Mesenchymal stem cell (in vitro differentiated cells and primary cell): ENCODE data around the gene KRTAP4-9.

Source experiments
- DNase-seq: peaks from one replicate; pipeline ENCODE4 v3.0.0-alpha.2; 2013
- H2AFZ ChIP-seq: one replicate; pipeline ENCODE4 v1.6.1; 2013; ENCODE audit warnings: low read depth, mild to moderate bottlenecking, control low read depth, inconsistent platforms, low read length, moderate library complexity
- H2AK5ac ChIP-seq: 2 replicates; pipeline ENCODE4 v1.6.1; 2013; ENCODE audit warnings: low read length, moderate library complexity, mild to moderate bottlenecking, inconsistent platforms; ENCODE audit not compliant: severe bottlenecking
- H2BK120ac ChIP-seq: one replicate; pipeline ENCODE4 v1.6.1; 2013; ENCODE audit warnings: low read depth, mild to moderate bottlenecking, inconsistent platforms, low read length, moderate library complexity
- H2BK12ac ChIP-seq, 2 experiments: one replicate each; pipeline ENCODE4 v1.6.1; 2013; ENCODE audit warnings: inconsistent platforms in 2 of 2, low read length in 2 of 2, mild to moderate bottlenecking in 2 of 2, moderate library complexity in 2 of 2, control low read depth in 1 of 2
- H2BK15ac ChIP-seq: one replicate; pipeline ENCODE4 v1.6.1; 2013; ENCODE audit warnings: mild to moderate bottlenecking, low read depth, inconsistent platforms; ENCODE audit not compliant: poor library complexity, severe bottlenecking
- H2BK5ac ChIP-seq: 2 replicates; pipeline ENCODE4 v1.6.1; 2013; ENCODE audit warnings: low read depth, mild to moderate bottlenecking, low read length, control low read depth, inconsistent platforms; ENCODE audit not compliant: poor library complexity, severe bottlenecking
- H3K14ac ChIP-seq, 2 experiments: one replicate each; pipeline ENCODE4 v1.6.1; 2013; ENCODE audit warnings: inconsistent platforms in 2 of 2, low read length in 2 of 2, control low read depth in 1 of 2, mild to moderate bottlenecking in 1 of 2, moderate library complexity in 1 of 2
- H3K18ac ChIP-seq, 2 experiments: one replicate each; pipeline ENCODE4 v1.6.1; 2013; ENCODE audit warnings: inconsistent platforms in 2 of 2, low read length in 2 of 2, control low read depth in 1 of 2, low read depth in 1 of 2, mild to moderate bottlenecking in 1 of 2
- H3K23ac ChIP-seq, 2 experiments: one replicate each; pipeline ENCODE4 v1.6.1; 2013; ENCODE audit warnings: inconsistent platforms in 2 of 2, low read length in 2 of 2, mild to moderate bottlenecking in 2 of 2, moderate library complexity in 2 of 2, control low read depth in 1 of 2
- H3K27ac ChIP-seq: 2 replicates; pipeline ENCODE4 v1.5.1; 2013; ENCODE audit warnings: mild to moderate bottlenecking, moderate library complexity, low read length, control low read depth, inconsistent platforms; ENCODE audit not compliant: poor library complexity, severe bottlenecking
- H3K27me3 ChIP-seq, 2 experiments: 2 replicates each; pipeline versions ENCODE4 v1.6.1 to v1.7.0; 2013; ENCODE audit warnings: low read length in 2 of 2, mild to moderate bottlenecking in 2 of 2, moderate library complexity in 2 of 2, control low read depth in 1 of 2, inconsistent platforms in 1 of 2; ENCODE audit not compliant: control insufficient read depth in 1 of 2, insufficient read depth in 1 of 2
- H3K36me3 ChIP-seq, 2 experiments: 2 replicates each; pipeline versions ENCODE4 v1.6.1 to v1.7.0; 2013; ENCODE audit warnings: low read length in 2 of 2, control low read depth in 1 of 2, inconsistent platforms in 1 of 2, low read depth in 1 of 2, mild to moderate bottlenecking in 1 of 2; ENCODE audit not compliant: insufficient read depth in 2 of 2, control insufficient read depth in 1 of 2
- H3K4ac ChIP-seq, 2 experiments: one replicate each; pipeline ENCODE4 v1.6.1; 2013; ENCODE audit warnings: inconsistent platforms in 2 of 2, low read length in 2 of 2, mild to moderate bottlenecking in 2 of 2, moderate library complexity in 2 of 2, control low read depth in 1 of 2, low read depth in 1 of 2
- H3K4me1 ChIP-seq: 2 replicates; pipeline ENCODE4 v1.6.1; 2013; ENCODE audit warnings: low read depth, low read length, control low read depth; ENCODE audit not compliant: control insufficient read depth, insufficient read depth
- H3K4me2 ChIP-seq: 2 replicates; pipeline ENCODE4 v1.6.1; 2013; ENCODE audit warnings: low read length, mild to moderate bottlenecking, inconsistent platforms; ENCODE audit not compliant: poor library complexity, severe bottlenecking
- H3K4me3 ChIP-seq, 2 experiments: 2 replicates each; pipeline versions ENCODE4 v1.5.1 to v1.7.0; 2013; ENCODE audit warnings: low read length in 2 of 2, mild to moderate bottlenecking in 2 of 2, control low read depth in 1 of 2, low read depth in 1 of 2; ENCODE audit not compliant: insufficient read depth in 1 of 2
- H3K79me1 ChIP-seq: replicated peaks from 2 replicates; pipeline ENCODE4 v1.6.1; 2013; ENCODE audit warnings: mild to moderate bottlenecking, control low read depth, low read length, inconsistent platforms; ENCODE audit not compliant: poor library complexity, severe bottlenecking
- H3K9ac ChIP-seq: 2 replicates; pipeline ENCODE4 v1.7.0; 2013; ENCODE audit warnings: mild to moderate bottlenecking, low read length, moderate library complexity
- H3K9me3 ChIP-seq: 2 replicates; pipeline ENCODE4 v1.7.0; 2013; ENCODE audit warnings: mild to moderate bottlenecking, low read length; ENCODE audit not compliant: control insufficient read depth
- H4K8ac ChIP-seq: one replicate; pipeline ENCODE4 v1.6.1; 2013; ENCODE audit warnings: inconsistent platforms, mild to moderate bottlenecking, low read length, moderate library complexity
- H4K91ac ChIP-seq: one replicate; pipeline ENCODE4 v1.6.1; 2013; ENCODE audit warnings: mild to moderate bottlenecking, low read length, inconsistent platforms
- WGBS: methylation state at CpG from one replicate; pipeline ENCODE4 v1.1.7; 2013; ENCODE audit warnings: mixed read lengths; 5-methylcytosine and 5-hydroxymethylcytosine counted together

The KRTAP4-9 gene

DNA sequence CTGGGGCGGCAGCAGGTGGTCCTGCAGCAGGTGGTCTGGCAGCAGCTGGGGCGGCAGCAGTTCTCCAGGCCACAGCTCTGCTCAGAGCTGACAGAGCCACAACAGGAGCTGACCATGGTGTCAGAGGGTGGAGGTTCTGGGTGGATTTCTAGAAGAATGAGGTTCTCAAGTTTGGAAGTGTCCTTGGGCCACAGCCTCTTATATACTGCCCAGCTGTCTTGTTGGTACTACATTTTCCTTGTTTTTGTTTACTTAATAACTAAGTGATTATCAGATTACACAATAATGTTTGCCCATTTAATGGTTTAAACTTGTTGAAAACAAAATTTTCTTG, 44.4 kb downstream of the KRTAP4-9 start, which contains the start of gene KRTAP4-5:
Gene KRTAP4-5 (minus strand): TSS at position 174 of the 334 bp plus-strand sequence. CDS start 58 bp downstream, at position 116.
- no peak for DNase-seq
- Histone ChIP-seq H3K9me3 (no peaks in the 10 kb centered on the region), H3K4me2 (no peak within 1 kb of the TSS), H3K14ac (no peak within 1 kb of the TSS), H3K4me1 (no peaks in the 10 kb centered on the region), H2BK15ac (no peak within 1 kb of the TSS), H2BK120ac (no peak within 1 kb of the TSS), H2BK12ac (no peak within 1 kb of the TSS), H3K4me3 (no peak within 1 kb of the TSS), H3K79me1 (no peaks in the 10 kb centered on the region), H3K27ac (no peak within 1 kb of the TSS), H4K8ac (no peak within 1 kb of the TSS), H2AFZ (no peak within 1 kb of the TSS), H2AK5ac (no peak within 1 kb of the TSS), H2BK5ac (no peak within 1 kb of the TSS), H3K23ac (no peak within 1 kb of the TSS), H3K9ac (no peak within 1 kb of the TSS), H3K18ac (no peak within 1 kb of the TSS), H4K91ac (no peak within 1 kb of the TSS), H3K27me3 (no peaks in the 10 kb centered on the region), H3K4ac (no peak within 1 kb of the TSS), H3K36me3 (no peaks in the 10 kb centered on the region)
- 47% methylated on average over 2 of the region's 2 CpGs for WGBS

DNA sequence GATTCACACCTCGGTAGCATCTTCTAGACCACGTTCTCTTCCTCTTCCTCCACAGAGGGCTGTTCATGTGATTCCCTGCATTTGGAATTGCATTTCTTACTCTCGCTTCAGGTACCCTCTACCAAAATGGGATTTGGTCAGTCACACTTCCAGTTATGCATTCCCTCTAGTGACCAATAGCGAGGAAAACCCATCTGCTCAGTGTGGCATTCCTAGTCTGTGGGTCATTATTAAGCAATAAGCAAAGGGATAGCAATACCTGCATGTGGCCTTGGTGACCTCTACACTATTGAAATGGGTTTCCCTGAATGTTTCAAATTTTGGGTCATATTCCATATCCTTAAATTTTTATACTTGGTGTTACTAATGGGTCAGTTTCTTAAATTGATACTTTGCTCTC, 44.8 kb downstream of the KRTAP4-9 start:
- Histone ChIP-seq H4K91ac (no peak overlapping the region), H3K9me3 (no peaks in the 10 kb centered on the region), H2AFZ (no peak overlapping the region), H3K79me1 (no peaks in the 10 kb centered on the region), H2BK5ac (no peak overlapping the region), H3K14ac (no peak overlapping the region), H4K8ac (no peak overlapping the region), H2BK120ac (no peak overlapping the region), H3K4me3 (no peak overlapping the region), H3K4ac (no peak overlapping the region), H3K27ac (no peak overlapping the region), H2BK15ac (no peak overlapping the region), H3K27me3 (no peaks in the 10 kb centered on the region), H3K36me3 (no peaks in the 10 kb centered on the region), H3K4me1 (no peaks in the 10 kb centered on the region), H3K23ac (no peak overlapping the region), H2AK5ac (no peak overlapping the region), H3K4me2 (no peak overlapping the region), H3K18ac (no peak overlapping the region), H2BK12ac (no peak overlapping the region), H3K9ac (no peak overlapping the region)
- no peak for DNase-seq
- WGBS, result 89% methylated on average over 3 of the region's 4 CpGs

DNA sequence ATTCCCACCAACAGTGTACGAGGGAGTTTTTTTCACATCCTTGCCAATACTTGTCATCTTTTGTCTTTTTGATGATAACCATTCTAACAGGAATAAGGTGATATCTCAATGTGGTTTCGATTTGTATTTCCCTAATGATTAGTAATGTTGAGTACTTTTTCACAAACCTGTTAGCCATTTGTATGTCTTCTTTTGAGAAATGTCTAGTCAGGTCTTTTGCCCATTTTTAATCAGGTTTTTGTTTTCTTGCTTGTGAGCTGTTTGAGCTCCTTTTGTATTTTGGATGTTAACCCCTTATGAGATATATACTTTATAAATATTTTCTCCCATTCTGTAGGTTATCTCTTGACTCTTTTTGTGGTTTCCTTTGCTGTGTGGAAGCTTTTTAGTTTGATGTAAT, 46.3 kb downstream of the KRTAP4-9 start:
- DNase-seq, result no peak
- Histone ChIP-seq H3K9me3 (no peaks in the 10 kb centered on the region), H3K4me2 (no peak overlapping the region), H3K18ac (no peak overlapping the region), H3K79me1 (no peaks in the 10 kb centered on the region), H2AFZ (no peak overlapping the region), H3K4me1 (no peaks in the 10 kb centered on the region), H3K4me3 (no peak overlapping the region), H2BK120ac (no peak overlapping the region), H2AK5ac (no peak overlapping the region), H2BK12ac (no peak overlapping the region), H3K27me3 (no peaks in the 10 kb centered on the region), H3K14ac (no peak overlapping the region), H3K36me3 (no peaks in the 10 kb centered on the region), H3K27ac (no peak overlapping the region), H3K4ac (no peak overlapping the region), H4K91ac (no peak overlapping the region), H3K9ac (no peak overlapping the region), H3K23ac (no peak overlapping the region), H4K8ac (no peak overlapping the region), H2BK15ac (no peak overlapping the region), H2BK5ac (no peak overlapping the region)
- WGBS, result 86% methylated on average over 1 of the region's 2 CpGs

DNA sequence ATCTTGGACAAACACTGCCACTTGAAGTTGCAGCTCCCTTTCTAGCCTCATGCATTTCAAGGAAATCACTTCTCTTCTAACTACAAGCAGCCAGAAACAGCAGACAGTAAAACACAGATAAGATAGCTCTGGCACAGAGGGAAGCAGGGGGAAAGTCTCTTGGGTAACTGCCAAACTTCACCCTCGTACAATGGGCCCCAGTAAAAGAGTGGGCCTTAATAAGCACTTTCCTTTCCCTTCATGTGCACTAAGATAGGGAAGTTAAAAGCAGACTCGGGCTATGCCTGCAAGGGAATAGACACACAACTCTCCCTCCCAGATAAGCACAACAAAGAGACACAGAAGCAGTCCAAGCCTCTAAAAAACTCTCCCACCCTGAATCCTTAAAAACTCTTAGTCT, 48.7 kb downstream of the KRTAP4-9 start:
- Histone ChIP-seq H3K9me3 (no peaks in the 10 kb centered on the region), H4K91ac (no peak overlapping the region), H2AFZ (no peak overlapping the region)

More for the DNA sequence above, 48.7 kb downstream of the KRTAP4-9 start:
- Histone ChIP-seq H3K4me3 (no peak overlapping the region), H3K4me1 (no peaks in the 10 kb centered on the region), H3K27me3 (no peaks in the 10 kb centered on the region), H3K4me2 (no peak overlapping the region), H3K18ac (no peak overlapping the region), H3K36me3 (no peaks in the 10 kb centered on the region), H3K9ac (no peak overlapping the region), H2BK5ac (no peak overlapping the region), H3K27ac (no peak overlapping the region), H2BK12ac (no peak overlapping the region), H3K79me1 (no peaks in the 10 kb centered on the region), H3K23ac (no peak overlapping the region), H3K14ac (no peak overlapping the region), H2BK15ac (no peak overlapping the region), H2BK120ac (no peak overlapping the region), H2AK5ac (no peak overlapping the region), H4K8ac (no peak overlapping the region), H3K4ac (no peak overlapping the region)
- no peak for DNase-seq
- WGBS, result 62% methylated on average over 2 of the region's 2 CpGs
